PC-9 (cell line): ENCODE data around the gene TK1.

Source experiments
- EZH2 ChIP-seq: fragments of 200-600 bp; sonication (generic); IDR thresholded peaks from 2 replicates; pipeline ENCODE4 v1.8.0; 2017; ENCODE audit warnings: antibody characterized with exemption, low read depth
- TF ChIP-seq, protein P1 (sequence below): fragments of 200-600 bp; sonication (generic); conservative IDR thresholded peaks from 2 replicates; pipeline ENCODE4 v1.6.1; 2017; ENCODE audit warnings: mixed run types, antibody characterized with exemption, mild to moderate bottlenecking, moderate library complexity

DNA sequence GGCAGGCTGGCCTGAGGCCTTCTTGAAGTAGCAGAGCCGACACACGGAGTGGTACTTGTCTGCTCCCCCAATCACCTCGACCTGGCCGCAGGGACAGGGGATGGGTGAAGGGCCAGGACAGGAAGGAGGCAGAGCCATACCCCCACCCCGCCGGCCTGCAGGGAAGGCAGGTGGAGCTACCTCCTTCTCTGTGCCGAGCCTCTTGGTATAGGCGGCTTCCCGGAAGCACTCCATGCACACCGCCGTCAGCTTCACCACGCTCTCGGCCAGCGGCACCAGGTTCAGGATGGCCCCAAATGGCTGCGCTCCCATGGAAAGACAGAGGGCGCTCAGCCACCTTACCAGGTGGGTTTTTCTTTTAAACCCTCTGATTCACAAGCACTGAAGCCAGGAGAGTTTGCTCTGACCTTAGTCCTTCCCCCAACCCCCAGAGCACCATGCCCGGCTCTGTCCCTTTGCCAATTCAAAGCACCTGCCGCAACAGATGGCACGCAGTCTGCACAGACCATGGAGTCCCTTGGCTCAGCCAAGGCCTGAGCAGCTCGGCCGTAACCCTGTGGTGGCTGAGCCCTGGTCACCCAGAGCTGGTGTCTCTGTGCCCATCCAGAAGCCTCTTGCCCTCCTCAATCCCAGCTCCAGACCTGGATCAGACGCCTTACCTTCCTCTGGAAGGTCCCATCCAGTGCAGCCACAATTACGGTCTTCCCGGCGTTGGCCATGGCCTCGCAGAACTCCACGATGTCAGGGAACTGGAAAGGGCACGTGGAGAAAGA is 11.8 kb downstream of the TK1 start:
- TF ChIP-seq EZH2: no peak
- TF ChIP-seq, protein P1, sequence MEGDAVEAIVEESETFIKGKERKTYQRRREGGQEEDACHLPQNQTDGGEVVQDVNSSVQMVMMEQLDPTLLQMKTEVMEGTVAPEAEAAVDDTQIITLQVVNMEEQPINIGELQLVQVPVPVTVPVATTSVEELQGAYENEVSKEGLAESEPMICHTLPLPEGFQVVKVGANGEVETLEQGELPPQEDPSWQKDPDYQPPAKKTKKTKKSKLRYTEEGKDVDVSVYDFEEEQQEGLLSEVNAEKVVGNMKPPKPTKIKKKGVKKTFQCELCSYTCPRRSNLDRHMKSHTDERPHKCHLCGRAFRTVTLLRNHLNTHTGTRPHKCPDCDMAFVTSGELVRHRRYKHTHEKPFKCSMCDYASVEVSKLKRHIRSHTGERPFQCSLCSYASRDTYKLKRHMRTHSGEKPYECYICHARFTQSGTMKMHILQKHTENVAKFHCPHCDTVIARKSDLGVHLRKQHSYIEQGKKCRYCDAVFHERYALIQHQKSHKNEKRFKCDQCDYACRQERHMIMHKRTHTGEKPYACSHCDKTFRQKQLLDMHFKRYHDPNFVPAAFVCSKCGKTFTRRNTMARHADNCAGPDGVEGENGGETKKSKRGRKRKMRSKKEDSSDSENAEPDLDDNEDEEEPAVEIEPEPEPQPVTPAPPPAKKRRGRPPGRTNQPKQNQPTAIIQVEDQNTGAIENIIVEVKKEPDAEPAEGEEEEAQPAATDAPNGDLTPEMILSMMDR: no peak
